GM10266 (cell line): ENCODE results near the gene DCD.

Source experiments
- DNase-seq: peaks from one replicate; pipeline ENCODE4 v3.0.0; 2012; ENCODE audit errors: extremely low spot score
- TF ChIP-seq, protein P1 (sequence below): IDR thresholded peaks from 2 replicates; pipeline ENCODE4 v1.5.1; 2012; ENCODE audit warnings: mild to moderate bottlenecking, low read depth; ENCODE audit not compliant: control insufficient read depth, insufficient read depth; ENCODE audit errors: missing control alignments

Gene DCD

DNA sequence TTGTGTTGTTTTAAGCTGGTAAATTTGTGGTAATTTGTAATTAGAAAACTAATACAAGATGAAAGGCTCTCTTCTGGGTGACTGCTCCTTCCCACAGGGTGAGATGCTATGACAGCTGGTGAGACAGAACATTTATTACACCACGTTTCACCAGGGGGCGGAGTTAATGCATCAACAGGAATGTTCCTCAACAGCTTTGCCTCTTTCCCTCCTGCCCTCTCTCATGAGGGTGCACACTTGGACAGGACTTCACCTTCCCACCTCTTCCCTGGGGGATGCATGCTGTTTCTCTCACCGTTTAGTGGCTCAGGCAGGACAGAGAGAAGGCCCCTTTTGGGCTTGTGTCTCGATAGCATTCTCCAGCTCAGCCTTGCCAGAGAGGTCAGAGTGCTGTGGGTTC lies 46.3 kb downstream of the DCD start:
- TF ChIP-seq, protein P1, sequence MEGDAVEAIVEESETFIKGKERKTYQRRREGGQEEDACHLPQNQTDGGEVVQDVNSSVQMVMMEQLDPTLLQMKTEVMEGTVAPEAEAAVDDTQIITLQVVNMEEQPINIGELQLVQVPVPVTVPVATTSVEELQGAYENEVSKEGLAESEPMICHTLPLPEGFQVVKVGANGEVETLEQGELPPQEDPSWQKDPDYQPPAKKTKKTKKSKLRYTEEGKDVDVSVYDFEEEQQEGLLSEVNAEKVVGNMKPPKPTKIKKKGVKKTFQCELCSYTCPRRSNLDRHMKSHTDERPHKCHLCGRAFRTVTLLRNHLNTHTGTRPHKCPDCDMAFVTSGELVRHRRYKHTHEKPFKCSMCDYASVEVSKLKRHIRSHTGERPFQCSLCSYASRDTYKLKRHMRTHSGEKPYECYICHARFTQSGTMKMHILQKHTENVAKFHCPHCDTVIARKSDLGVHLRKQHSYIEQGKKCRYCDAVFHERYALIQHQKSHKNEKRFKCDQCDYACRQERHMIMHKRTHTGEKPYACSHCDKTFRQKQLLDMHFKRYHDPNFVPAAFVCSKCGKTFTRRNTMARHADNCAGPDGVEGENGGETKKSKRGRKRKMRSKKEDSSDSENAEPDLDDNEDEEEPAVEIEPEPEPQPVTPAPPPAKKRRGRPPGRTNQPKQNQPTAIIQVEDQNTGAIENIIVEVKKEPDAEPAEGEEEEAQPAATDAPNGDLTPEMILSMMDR: no peak
- no peak for DNase-seq

DNA sequence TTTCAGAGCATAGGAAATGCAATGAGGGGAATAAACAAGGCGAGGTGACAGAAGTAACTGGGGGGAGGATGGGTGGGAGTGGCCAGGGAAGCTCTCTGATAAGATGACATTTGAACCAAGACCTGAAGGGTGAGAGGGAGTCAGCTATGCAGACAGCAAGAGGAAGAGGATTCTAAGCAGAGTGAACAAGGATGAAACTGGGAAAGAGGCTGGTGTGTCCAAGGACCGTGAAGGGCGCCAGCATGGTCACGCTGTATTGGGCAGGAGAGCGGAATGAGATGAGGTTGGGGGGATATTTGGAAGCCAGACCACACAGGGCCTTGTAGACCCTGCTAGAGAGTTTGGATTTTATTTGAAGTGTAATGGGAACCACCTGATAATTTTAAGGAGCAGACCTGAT lies 49.2 kb downstream of the DCD start:
- no peak for DNase-seq
- TF ChIP-seq, protein P1: no peak

DNA sequence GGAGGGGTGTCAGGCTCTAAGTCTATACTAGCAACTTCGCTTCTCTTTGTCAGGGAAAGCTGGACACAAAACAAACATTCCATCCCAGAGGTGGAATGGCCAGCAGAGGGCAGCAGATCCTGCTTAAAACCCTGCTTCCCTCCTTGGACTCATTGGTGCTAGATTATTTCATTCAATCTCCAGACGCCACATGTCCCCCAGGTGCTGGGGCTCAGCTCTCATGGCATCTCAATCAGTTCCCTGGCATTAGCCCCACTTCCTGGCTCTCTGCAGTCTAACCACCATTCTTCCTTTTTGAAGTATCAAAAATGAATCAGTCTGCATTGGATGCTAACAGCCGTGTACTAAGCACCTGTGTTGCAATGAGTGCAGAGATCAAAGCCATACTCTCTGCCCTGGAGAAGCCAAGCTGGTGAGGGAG lies 51.6 kb downstream of the DCD start:
- TF ChIP-seq, protein P1: peak; percentile 83
- DNase-seq: peak; percentile 65

DNA sequence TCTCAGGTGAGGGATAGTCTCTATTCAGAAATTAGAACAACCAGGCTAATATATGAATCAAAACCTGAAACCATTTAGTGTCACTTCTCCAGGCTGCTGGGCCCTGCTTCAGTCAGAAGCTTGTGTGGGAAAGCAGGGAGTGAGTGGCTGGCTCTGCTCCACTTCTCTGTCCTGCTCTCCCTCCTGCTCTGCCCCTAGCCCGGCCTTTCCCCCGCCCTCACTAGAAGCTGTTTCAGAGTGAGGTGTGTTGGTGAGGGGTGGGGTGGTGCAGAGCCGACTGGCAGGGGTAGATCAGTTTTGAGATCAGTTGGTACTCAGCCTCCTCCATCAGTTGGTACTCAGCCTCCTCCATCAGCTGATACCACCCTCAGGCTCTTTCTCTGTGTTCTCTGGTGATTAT lies 52.7 kb downstream of the DCD start:
- TF ChIP-seq, protein P1: no peak
- DNase-seq: no peak
